OCI-M2 (cell line): ENCODE measurements around the gene NPW.

ENCODE experiments used
- DNase-seq: peaks from one replicate; lab custom pipeline; 2025; ENCODE audit not compliant: unreplicated experiment; lab: John Stamatoyannopoulos, UW

Gene NPW

GRCh38 chr16:2047330-2048115 is 27.9 kb downstream of the NPW start, which contains the start of the genes NTHL1 and TSC2:
TSS of gene NTHL1 (minus strand) at chr16:2047834. CDS start at chr16:2047823, 11 bp downstream.
TSS of gene TSC2 (plus strand) at chr16:2047985. CDS start at chr16:2048616, 631 bp downstream.
- peak; percentile 64 for DNase-seq

- DNase-seq: no peak
Measured at GRCh38 chr16:2048116-2048543, 28.5 kb downstream of the NPW start.

- no peak for DNase-seq
Measured at GRCh38 chr16:2053211-2053610, 33.6 kb downstream of the NPW start.

GRCh38 chr16:2053897-2054296 is 34.3 kb downstream of the NPW start:
- no peak for DNase-seq

GRCh38 chr16:2054543-2055245 is 35.1 kb downstream of the NPW start:
- no peak for DNase-seq

- DNase-seq: no peak
Measured at GRCh38 chr16:2056077-2056476, 36.5 kb downstream of the NPW start.

- DNase-seq: no peak
Measured at GRCh38 chr16:2056681-2057407, 37.3 kb downstream of the NPW start.

GRCh38 chr16:2057438-2057837 is 37.9 kb downstream of the NPW start:
- no peak for DNase-seq

GRCh38 chr16:2058420-2058819 is 38.8 kb downstream of the NPW start:
- no peak for DNase-seq

- DNase-seq: no peak
Measured at GRCh38 chr16:2058872-2059271, 39.3 kb downstream of the NPW start.

- DNase-seq: no peak
Measured at GRCh38 chr16:2060346-2060745, 40.8 kb downstream of the NPW start.

GRCh38 chr16:2061023-2061422 is 41.4 kb downstream of the NPW start:
- no peak for DNase-seq

- DNase-seq: no peak
Measured at GRCh38 chr16:2061526-2061925, 41.9 kb downstream of the NPW start.

- DNase-seq: no peak
Measured at GRCh38 chr16:2062801-2063200, 43.2 kb downstream of the NPW start.

- DNase-seq: no peak
Measured at GRCh38 chr16:2063861-2064260, 44.3 kb downstream of the NPW start.

- no peak for DNase-seq
Measured at GRCh38 chr16:2064368-2064945, 44.9 kb downstream of the NPW start.

GRCh38 chr16:2066139-2066538 is 46.6 kb downstream of the NPW start:
- DNase-seq: no peak
